Endothelial cell of coronary artery (primary cell): ENCODE data around the gene CLCA4. TPM values are rescaled to one million over a fixed set of nuclear protein-coding genes. Genes with fewer than 3 reads are reported as not detected.

Source experiments
- total RNA-seq: library from RNA; depleted of rRNA; stranded (reverse); fragments of >200 nt; gene quantifications from 2 replicates; pipeline ENCODE4 v1.2.3, GENCODE V29; 2014

Gene CLCA4, protein sequence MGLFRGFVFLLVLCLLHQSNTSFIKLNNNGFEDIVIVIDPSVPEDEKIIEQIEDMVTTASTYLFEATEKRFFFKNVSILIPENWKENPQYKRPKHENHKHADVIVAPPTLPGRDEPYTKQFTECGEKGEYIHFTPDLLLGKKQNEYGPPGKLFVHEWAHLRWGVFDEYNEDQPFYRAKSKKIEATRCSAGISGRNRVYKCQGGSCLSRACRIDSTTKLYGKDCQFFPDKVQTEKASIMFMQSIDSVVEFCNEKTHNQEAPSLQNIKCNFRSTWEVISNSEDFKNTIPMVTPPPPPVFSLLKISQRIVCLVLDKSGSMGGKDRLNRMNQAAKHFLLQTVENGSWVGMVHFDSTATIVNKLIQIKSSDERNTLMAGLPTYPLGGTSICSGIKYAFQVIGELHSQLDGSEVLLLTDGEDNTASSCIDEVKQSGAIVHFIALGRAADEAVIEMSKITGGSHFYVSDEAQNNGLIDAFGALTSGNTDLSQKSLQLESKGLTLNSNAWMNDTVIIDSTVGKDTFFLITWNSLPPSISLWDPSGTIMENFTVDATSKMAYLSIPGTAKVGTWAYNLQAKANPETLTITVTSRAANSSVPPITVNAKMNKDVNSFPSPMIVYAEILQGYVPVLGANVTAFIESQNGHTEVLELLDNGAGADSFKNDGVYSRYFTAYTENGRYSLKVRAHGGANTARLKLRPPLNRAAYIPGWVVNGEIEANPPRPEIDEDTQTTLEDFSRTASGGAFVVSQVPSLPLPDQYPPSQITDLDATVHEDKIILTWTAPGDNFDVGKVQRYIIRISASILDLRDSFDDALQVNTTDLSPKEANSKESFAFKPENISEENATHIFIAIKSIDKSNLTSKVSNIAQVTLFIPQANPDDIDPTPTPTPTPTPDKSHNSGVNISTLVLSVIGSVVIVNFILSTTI
- not detected in 2 replicates for total RNA-seq

DNA sequence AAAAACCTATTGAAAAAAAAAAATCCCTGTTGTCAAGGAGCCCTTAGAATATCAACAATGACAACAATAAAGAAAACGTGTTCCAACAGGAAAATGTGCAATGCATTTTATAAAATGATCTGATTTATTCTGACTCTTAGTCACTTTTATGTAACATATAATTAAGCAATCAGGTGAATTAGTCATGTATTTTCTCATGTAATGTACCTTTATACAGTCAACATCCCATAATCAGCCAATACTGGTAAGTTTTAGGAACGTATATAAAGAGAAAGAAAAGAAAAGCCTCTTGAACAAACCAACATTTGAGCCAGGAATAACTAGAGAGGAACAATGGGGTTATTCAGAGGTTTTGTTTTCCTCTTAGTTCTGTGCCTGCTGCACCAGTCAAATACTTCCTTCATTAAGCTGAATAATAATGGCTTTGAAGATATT is at the start of gene CLCA4:
TSS of gene CLCA4 (plus strand) at position 292 of the 435 bp plus-strand sequence. CDS start at position 334, 42 bp downstream.

Other genes starting within 250 kb of the CLCA4 start
- 33.2 and 39.4 TPM in 2 replicates for gene ODF2L, start 150.8 kb upstream of the CLCA4 start, total RNA-seq
- 0.18 and 0.19 TPM in 2 replicates for gene CLCA2, start 122.9 kb upstream of the CLCA4 start, total RNA-seq
- not detected in 2 replicates for gene CLCA1, start 78.2 kb upstream of the CLCA4 start, total RNA-seq
- 46.4 and 55.9 TPM in 2 replicates for gene SH3GLB1, start 157.5 kb downstream of the CLCA4 start, total RNA-seq